SK-N-SH treated with all-trans-retinoic acid at 6 μM for 48 hours (cell line): Measurements from ENCODE around the gene NCK2.

Source experiments
- ATAC-seq: fragments of 200-7000 bp; cut with Tn5 transposase; 3 replicates; pipeline ENCODE4 v1.9.1; 2020; ENCODE audit warnings: mild to moderate bottlenecking, moderate library complexity
- BACH2 ChIP-seq: fragments of 250-450 bp; sonication (Bioruptor Pico); IDR thresholded peaks from 2 replicates; pipeline ENCODE4 v1.9.0; 2021; ENCODE audit warnings: mild to moderate bottlenecking, borderline replicate concordance
- CSDC2 ChIP-seq: fragments of 250-450 bp; sonication (Bioruptor Pico); IDR thresholded peaks from 2 replicates; pipeline ENCODE4 v1.5.0; 2020; ENCODE audit warnings: mild to moderate bottlenecking, moderate library complexity
- ESRRG ChIP-seq: fragments of 250-450 bp; sonication (Bioruptor Pico); IDR thresholded peaks from 2 replicates; pipeline ENCODE4 v1.6.1; 2021; ENCODE audit warnings: mild to moderate bottlenecking
- GLIS3 ChIP-seq: fragments of 250-450 bp; sonication (Bioruptor Pico); IDR thresholded peaks from 2 replicates; pipeline ENCODE4 v1.5.0; 2020; ENCODE audit warnings: mild to moderate bottlenecking, moderate library complexity
- ISL1 ChIP-seq: fragments of 250-450 bp; sonication (Bioruptor Pico); IDR thresholded peaks from 2 replicates; pipeline ENCODE4 v2.1.2; 2022; ENCODE audit warnings: mild to moderate bottlenecking, moderate library complexity
- PATZ1 ChIP-seq: fragments of 250-450 bp; sonication (Bioruptor Pico); IDR thresholded peaks from 2 replicates; pipeline ENCODE4 v1.8.0; 2020; ENCODE audit warnings: mild to moderate bottlenecking, moderate library complexity, borderline replicate concordance
- POU6F1 ChIP-seq: fragments of 250-450 bp; sonication (Bioruptor Pico); IDR thresholded peaks from 2 replicates; pipeline ENCODE4 v1.8.0; 2021; ENCODE audit warnings: low read depth, mild to moderate bottlenecking, moderate library complexity, borderline replicate concordance
- PPARA ChIP-seq: fragments of 250-450 bp; sonication (Bioruptor Pico); IDR thresholded peaks from 2 replicates; pipeline ENCODE4 v1.5.0; 2020; ENCODE audit warnings: mild to moderate bottlenecking, borderline replicate concordance
- RARB ChIP-seq: fragments of 250-450 bp; sonication (Bioruptor Pico); IDR thresholded peaks from 2 replicates; pipeline ENCODE4 v1.8.0; 2021; ENCODE audit warnings: mild to moderate bottlenecking, moderate library complexity
- SNAI2 ChIP-seq: fragments of 250-450 bp; sonication (Bioruptor Pico); IDR thresholded peaks from 2 replicates; pipeline ENCODE4 v1.5.0; 2020; ENCODE audit warnings: mild to moderate bottlenecking, moderate library complexity
- TOX ChIP-seq: fragments of 250-450 bp; sonication (Bioruptor Pico); IDR thresholded peaks from 2 replicates; pipeline ENCODE4 v1.8.0; 2021; ENCODE audit warnings: mild to moderate bottlenecking, moderate library complexity, borderline replicate concordance
- TSHZ2 ChIP-seq: fragments of 250-450 bp; sonication (Bioruptor Pico); IDR thresholded peaks from 2 replicates; pipeline ENCODE4 v1.5.0; 2020; ENCODE audit warnings: mild to moderate bottlenecking, moderate library complexity
- ZC3H10 ChIP-seq: fragments of 250-450 bp; sonication (Bioruptor Pico); IDR thresholded peaks from 2 replicates; pipeline ENCODE4 v1.5.1; 2021; ENCODE audit warnings: mild to moderate bottlenecking, moderate library complexity
- ZFP3 ChIP-seq: fragments of 250-450 bp; sonication (Bioruptor Pico); IDR thresholded peaks from 2 replicates; pipeline ENCODE4 v1.5.0; 2020; ENCODE audit warnings: mild to moderate bottlenecking, moderate library complexity
- ZFP30 ChIP-seq: fragments of 450-650 bp; formaldehyde crosslinking; IDR thresholded peaks from 2 replicates; pipeline ENCODE4 v1.5.0; 2022; ENCODE audit warnings: mild to moderate bottlenecking, moderate library complexity
- ZNF70 ChIP-seq: fragments of 450-650 bp; formaldehyde crosslinking; IDR thresholded peaks from 2 replicates; pipeline ENCODE4 v1.5.0; 2020; ENCODE audit warnings: mild to moderate bottlenecking, moderate library complexity
- TF ChIP-seq, protein P1 (sequence below): fragments of 250-450 bp; sonication (Bioruptor Pico); IDR thresholded peaks from 2 replicates; pipeline ENCODE4 v1.5.1; 2021; ENCODE audit warnings: mild to moderate bottlenecking, moderate library complexity
- TF ChIP-seq, protein P2 (sequence below): fragments of 250-450 bp; sonication (Bioruptor Pico); IDR thresholded peaks from 2 replicates; pipeline ENCODE4 v1.5.1; 2020; ENCODE audit warnings: low read depth, mild to moderate bottlenecking, moderate library complexity

Gene NCK2

GRCh38 chr2:105879106-105879802 lies 134.5 kb downstream of the NCK2 start (continued):
- no peak for TF ChIP-seq TSHZ2 (CRISPR knock-in tag)
- no peak for TF ChIP-seq ZFP30 (CRISPR knock-in tag)
- TF ChIP-seq ISL1 (CRISPR knock-in tag): no peak
- TF ChIP-seq ESRRG (CRISPR knock-in tag): no peak

DNA sequence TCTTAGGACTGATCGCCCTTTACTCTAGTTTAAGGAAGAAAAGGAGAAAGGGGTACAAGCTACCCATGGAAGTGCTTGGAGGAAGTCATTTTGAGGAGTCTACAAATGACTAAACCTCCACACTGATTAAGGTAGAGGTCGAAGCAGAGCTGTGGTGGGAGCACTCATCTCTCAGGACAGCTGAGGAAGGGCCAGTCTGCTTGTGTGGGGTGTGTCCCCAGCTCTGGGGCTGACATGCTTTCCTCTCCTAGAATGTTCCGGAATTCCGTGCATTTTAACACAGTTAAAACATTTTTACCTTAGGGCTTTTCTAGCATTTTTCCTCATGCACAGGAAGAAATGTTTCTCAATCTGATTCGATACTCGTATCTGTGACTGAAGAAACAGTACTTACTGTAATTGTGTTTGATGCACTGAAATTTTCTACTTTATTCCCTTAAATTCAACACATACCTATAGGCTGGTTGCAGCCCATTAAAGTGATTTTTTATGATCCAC lies 135.1 kb downstream of the NCK2 start:
- ATAC-seq: no peak
- TF ChIP-seq TSHZ2 (CRISPR knock-in tag) (no peak), PATZ1 (CRISPR knock-in tag) (no peak), SNAI2 (CRISPR knock-in tag) (no peak), TOX (no peak), ESRRG (CRISPR knock-in tag) (no peak), ZFP3 (CRISPR knock-in tag) (no peak), GLIS3 (CRISPR knock-in tag) (no peak), BACH2 (no peak), ZNF70 (no peak), POU6F1 (CRISPR knock-in tag) (no peak), ZC3H10 (CRISPR knock-in tag) (no peak), CSDC2 (CRISPR knock-in tag) (no peak), PPARA (no peak), ISL1 (CRISPR knock-in tag) (no peak), ZFP30 (CRISPR knock-in tag) (no peak), RARB (CRISPR knock-in tag) (no peak)
- TF ChIP-seq, protein P1, sequence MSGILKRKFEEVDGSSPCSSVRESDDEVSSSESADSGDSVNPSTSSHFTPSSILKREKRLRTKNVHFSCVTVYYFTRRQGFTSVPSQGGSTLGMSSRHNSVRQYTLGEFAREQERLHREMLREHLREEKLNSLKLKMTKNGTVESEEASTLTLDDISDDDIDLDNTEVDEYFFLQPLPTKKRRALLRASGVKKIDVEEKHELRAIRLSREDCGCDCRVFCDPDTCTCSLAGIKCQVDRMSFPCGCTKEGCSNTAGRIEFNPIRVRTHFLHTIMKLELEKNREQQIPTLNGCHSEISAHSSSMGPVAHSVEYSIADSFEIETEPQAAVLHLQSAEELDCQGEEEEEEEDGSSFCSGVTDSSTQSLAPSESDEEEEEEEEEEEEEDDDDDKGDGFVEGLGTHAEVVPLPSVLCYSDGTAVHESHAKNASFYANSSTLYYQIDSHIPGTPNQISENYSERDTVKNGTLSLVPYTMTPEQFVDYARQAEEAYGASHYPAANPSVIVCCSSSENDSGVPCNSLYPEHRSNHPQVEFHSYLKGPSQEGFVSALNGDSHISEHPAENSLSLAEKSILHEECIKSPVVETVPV (CRISPR knock-in tag): no peak
- TF ChIP-seq, protein P2, sequence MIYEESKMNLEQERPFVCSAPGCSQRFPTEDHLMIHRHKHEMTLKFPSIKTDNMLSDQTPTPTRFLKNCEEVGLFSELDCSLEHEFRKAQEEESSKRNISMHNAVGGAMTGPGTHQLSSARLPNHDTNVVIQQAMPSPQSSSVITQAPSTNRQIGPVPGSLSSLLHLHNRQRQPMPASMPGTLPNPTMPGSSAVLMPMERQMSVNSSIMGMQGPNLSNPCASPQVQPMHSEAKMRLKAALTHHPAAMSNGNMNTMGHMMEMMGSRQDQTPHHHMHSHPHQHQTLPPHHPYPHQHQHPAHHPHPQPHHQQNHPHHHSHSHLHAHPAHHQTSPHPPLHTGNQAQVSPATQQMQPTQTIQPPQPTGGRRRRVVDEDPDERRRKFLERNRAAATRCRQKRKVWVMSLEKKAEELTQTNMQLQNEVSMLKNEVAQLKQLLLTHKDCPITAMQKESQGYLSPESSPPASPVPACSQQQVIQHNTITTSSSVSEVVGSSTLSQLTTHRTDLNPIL (CRISPR knock-in tag): no peak
